Measurements from ENCODE around the gene GNAQ. TPM values are rescaled to one million over a fixed set of nuclear protein-coding genes. Genes with fewer than 3 reads are reported as not detected.
A peak's percentile ranks its signal among the peaks of the same experiment; 100 is the strongest.

The GNAQ gene
- polyA plus RNA-seq, 1 of the 3 experiments (the other 2 are of a cell fraction) = 20.9 TPM

DNA sequence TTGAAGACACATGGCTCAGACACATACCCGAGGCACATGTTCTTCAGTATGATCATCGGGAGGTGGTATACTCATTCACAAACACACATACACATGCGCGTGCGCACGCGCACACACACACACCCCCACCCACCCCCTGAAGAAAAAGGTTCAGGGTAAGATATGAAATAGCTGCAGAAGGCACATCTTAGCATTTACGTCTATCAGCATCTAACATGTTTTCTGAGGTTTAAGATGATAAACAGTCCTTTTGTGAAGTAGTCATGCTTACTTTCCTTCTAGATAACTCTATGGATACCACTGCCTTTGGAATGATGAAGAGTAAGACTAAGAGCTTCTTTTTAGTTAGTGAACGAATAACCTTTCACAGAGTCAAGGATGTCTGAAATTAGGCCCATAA, 278.4 kb downstream of the GNAQ start:
- WGBS (ENCODE audit: low lambda C conversion rate) = 87% methylated on average over 9 of the region's 9 CpGs
- ChIA-PET POLR2A (no interaction called here), CTCF (interaction anchor here (1.1 to 8.2 kb wide), 5 partner anchors 13 to 319 kb away, joined by 3 to 109 read pairs (median 5); no protein-coding TSS in a partner anchor)

DNA sequence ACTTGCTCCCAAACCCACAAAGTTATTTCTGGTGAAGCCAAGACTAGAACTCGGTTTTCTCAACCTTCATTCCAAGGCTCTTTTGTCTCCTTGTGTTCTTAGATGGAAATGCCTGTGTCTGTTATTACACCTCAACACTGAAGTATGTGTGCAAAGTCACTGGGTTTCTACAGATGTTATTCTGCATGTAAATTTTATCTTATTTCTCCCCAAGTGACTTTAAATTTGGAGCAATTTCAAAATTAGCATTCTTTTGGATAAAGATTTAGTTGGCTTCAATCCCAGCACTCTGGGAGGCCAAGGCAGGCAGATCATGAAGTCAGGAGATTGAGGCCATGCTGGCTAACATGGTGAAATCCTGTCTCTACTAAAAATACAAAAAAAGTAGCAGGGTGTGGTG, 279.1 kb downstream of the GNAQ start:
- H3K4me1 ChIP-seq (ENCODE audit: control insufficient read depth in 1 of 2, insufficient read depth in 2 of 2, low read depth in 1 of 2, low read length in 1 of 2) = peaks cover 46 to 51% of the 10 kb centered on the region in 2 experiments; a peak in 3 of 4 replicates
- 35% methylated on average over 1 of the region's 1 CpG for WGBS (ENCODE audit: low lambda C conversion rate)
- no peak for DNase-seq
- no peaks in the 10 kb centered on the region for H3K27me3 ChIP-seq (ENCODE audit: insufficient read depth)
- H3K79me2 ChIP-seq (ENCODE audit: insufficient read depth) = peaks cover 14% of the 10 kb centered on the region; the same call in 1 of the 2 replicates
- no peak overlapping the region for H3K4me2 ChIP-seq
- ChIA-PET CTCF (interaction anchor here (0.8 to 8.2 kb wide), 7 partner anchors 12 to 585 kb away, joined by 3 to 109 read pairs (median 9); no protein-coding TSS in a partner anchor), POLR2A (no interaction called here)
- no peaks in the 10 kb centered on the region for H3K9me2 ChIP-seq
- no peak overlapping the region for H3K9ac ChIP-seq
- no peaks in the 10 kb centered on the region for H4K20me1 ChIP-seq (ENCODE audit: insufficient read depth)
- no peaks in the 10 kb centered on the region for H3K9me3 ChIP-seq
- no peak overlapping the region for H3K4me3 ChIP-seq (ENCODE audit: low read depth in 2 of 2, low read length in 1 of 2)
- peaks cover 31% of the 10 kb centered on the region for H3F3A ChIP-seq (replicated peaks; ENCODE audit: insufficient read depth)
- no peak overlapping the region for H2AFZ ChIP-seq (ENCODE audit: low read depth)
- H3K36me3 ChIP-seq (replicated peaks in 1 of 2; ENCODE audit: control insufficient read depth in 1 of 2, insufficient read depth in 2 of 2, low read length in 1 of 2) = peaks cover 3% of the 10 kb centered on the region in 2 experiments
- peak overlapping the region; percentile 78 to 100 for H3K27ac ChIP-seq (ENCODE audit: low read depth in 2 of 2, low read length in 1 of 2)
- TF ChIP-seq YY1 (IDR thresholded peaks at IDR 0.05; ENCODE audit: low read depth) = peak; percentile 52; the same call in 1 of the 2 replicates
- TF ChIP-seq JUND (IDR thresholded peaks at IDR 0.05) = peak; percentile 76
- TF ChIP-seq RXRA (IDR thresholded peaks at IDR 0.05; ENCODE audit: borderline replicate concordance, low read depth) = peak; percentile 38; the same call in 1 of the 2 replicates
- TF ChIP-seq MEF2A (IDR thresholded peaks at IDR 0.05; ENCODE audit: borderline replicate concordance, low read depth) = peak; percentile 63; the same call in 1 of the 2 replicates
- TF ChIP-seq, protein P1, sequence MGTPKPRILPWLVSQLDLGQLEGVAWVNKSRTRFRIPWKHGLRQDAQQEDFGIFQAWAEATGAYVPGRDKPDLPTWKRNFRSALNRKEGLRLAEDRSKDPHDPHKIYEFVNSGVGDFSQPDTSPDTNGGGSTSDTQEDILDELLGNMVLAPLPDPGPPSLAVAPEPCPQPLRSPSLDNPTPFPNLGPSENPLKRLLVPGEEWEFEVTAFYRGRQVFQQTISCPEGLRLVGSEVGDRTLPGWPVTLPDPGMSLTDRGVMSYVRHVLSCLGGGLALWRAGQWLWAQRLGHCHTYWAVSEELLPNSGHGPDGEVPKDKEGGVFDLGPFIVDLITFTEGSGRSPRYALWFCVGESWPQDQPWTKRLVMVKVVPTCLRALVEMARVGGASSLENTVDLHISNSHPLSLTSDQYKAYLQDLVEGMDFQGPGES (IDR thresholded peaks at IDR 0.05; ENCODE audit: low read depth, low read length) = no peak
- peak; percentile 44; the same call in 1 of the 2 replicates for TF ChIP-seq FOSL2 (IDR thresholded peaks at IDR 0.05; ENCODE audit: borderline replicate concordance, low read depth)
- TF ChIP-seq, protein P2, sequence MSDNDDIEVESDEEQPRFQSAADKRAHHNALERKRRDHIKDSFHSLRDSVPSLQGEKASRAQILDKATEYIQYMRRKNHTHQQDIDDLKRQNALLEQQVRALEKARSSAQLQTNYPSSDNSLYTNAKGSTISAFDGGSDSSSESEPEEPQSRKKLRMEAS (IDR thresholded peaks at IDR 0.05; ENCODE audit: low read depth) = 0 out of 2 replicates have a peak, but pooled peaks have one; percentile 12
- peak; percentile 87 for TF ChIP-seq TCF12 (IDR thresholded peaks at IDR 0.05)
- peak in 1 of 2 experiments; percentile 89; a peak in 2 of 4 replicates for TF ChIP-seq EP300 (IDR thresholded peaks at IDR 0.05; ENCODE audit: borderline replicate concordance in 1 of 2, low read depth in 1 of 2, low read length in 1 of 2)
- TF ChIP-seq, protein P3, sequence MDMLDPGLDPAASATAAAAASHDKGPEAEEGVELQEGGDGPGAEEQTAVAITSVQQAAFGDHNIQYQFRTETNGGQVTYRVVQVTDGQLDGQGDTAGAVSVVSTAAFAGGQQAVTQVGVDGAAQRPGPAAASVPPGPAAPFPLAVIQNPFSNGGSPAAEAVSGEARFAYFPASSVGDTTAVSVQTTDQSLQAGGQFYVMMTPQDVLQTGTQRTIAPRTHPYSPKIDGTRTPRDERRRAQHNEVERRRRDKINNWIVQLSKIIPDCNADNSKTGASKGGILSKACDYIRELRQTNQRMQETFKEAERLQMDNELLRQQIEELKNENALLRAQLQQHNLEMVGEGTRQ (IDR thresholded peaks at IDR 0.05; ENCODE audit: borderline replicate concordance, low read depth, low read length) = no peak
- TF ChIP-seq, protein P4, sequence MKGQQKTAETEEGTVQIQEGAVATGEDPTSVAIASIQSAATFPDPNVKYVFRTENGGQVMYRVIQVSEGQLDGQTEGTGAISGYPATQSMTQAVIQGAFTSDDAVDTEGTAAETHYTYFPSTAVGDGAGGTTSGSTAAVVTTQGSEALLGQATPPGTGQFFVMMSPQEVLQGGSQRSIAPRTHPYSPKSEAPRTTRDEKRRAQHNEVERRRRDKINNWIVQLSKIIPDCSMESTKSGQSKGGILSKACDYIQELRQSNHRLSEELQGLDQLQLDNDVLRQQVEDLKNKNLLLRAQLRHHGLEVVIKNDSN (IDR thresholded peaks at IDR 0.05; ENCODE audit: borderline replicate concordance, low read depth) = no peak
- TF ChIP-seq RFX5 (IDR thresholded peaks at IDR 0.05; ENCODE audit: low read length) = no peak
- TF ChIP-seq NFIC (IDR thresholded peaks at IDR 0.05; ENCODE audit: borderline replicate concordance) = peak; percentile 89
- TF ChIP-seq, protein P5, sequence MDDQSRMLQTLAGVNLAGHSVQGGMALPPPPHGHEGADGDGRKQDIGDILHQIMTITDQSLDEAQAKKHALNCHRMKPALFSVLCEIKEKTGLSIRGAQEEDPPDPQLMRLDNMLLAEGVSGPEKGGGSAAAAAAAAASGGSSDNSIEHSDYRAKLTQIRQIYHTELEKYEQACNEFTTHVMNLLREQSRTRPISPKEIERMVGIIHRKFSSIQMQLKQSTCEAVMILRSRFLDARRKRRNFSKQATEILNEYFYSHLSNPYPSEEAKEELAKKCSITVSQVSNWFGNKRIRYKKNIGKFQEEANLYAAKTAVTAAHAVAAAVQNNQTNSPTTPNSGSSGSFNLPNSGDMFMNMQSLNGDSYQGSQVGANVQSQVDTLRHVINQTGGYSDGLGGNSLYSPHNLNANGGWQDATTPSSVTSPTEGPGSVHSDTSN (IDR thresholded peaks at IDR 0.05) = peak; percentile 57
- TF ChIP-seq RAD21 (IDR thresholded peaks at IDR 0.05; ENCODE audit: low read length) = no peak

More for the DNA sequence above, 278.4 kb downstream of the GNAQ start:
- Histone ChIP-seq H3K4me3 (ENCODE audit: low read depth in 2 of 2, low read length in 1 of 2) (no peak overlapping the region), H3K27me3 (ENCODE audit: insufficient read depth) (no peaks in the 10 kb centered on the region), H3K36me3 (replicated peaks in 1 of 2; ENCODE audit: control insufficient read depth in 1 of 2, insufficient read depth in 2 of 2, low read length in 1 of 2) (peaks cover 0 to 3% of the 10 kb centered on the region in 2 experiments), H3K9me3 (no peaks in the 10 kb centered on the region), H3K9me2 (no peaks in the 10 kb centered on the region), H2AFZ (ENCODE audit: low read depth) (no peak overlapping the region), H3K79me2 (ENCODE audit: insufficient read depth) (peaks cover 14% of the 10 kb centered on the region; the same call in 1 of the 2 replicates), H3K27ac (ENCODE audit: low read depth in 2 of 2, low read length in 1 of 2) (peak overlapping the region; percentile 78 to 82), H3K9ac (no peak overlapping the region), H3K4me1 (ENCODE audit: control insufficient read depth in 1 of 2, insufficient read depth in 2 of 2, low read depth in 1 of 2, low read length in 1 of 2) (peaks cover 42 to 50% of the 10 kb centered on the region in 2 experiments; a peak in 3 of 4 replicates), H3K4me2 (no peak overlapping the region), H3F3A (replicated peaks; ENCODE audit: insufficient read depth) (peaks cover 31% of the 10 kb centered on the region), H4K20me1 (ENCODE audit: insufficient read depth) (no peaks in the 10 kb centered on the region)
- TF ChIP-seq, protein P6, sequence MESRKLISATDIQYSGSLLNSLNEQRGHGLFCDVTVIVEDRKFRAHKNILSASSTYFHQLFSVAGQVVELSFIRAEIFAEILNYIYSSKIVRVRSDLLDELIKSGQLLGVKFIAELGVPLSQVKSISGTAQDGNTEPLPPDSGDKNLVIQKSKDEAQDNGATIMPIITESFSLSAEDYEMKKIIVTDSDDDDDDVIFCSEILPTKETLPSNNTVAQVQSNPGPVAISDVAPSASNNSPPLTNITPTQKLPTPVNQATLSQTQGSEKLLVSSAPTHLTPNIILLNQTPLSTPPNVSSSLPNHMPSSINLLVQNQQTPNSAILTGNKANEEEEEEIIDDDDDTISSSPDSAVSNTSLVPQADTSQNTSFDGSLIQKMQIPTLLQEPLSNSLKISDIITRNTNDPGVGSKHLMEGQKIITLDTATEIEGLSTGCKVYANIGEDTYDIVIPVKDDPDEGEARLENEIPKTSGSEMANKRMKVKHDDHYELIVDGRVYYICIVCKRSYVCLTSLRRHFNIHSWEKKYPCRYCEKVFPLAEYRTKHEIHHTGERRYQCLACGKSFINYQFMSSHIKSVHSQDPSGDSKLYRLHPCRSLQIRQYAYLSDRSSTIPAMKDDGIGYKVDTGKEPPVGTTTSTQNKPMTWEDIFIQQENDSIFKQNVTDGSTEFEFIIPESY (IDR thresholded peaks at IDR 0.05; ENCODE audit: borderline replicate concordance, low read depth) = no peak
- no peak for TF ChIP-seq RAD21 (IDR thresholded peaks at IDR 0.05; ENCODE audit: low read length)
- TF ChIP-seq TAF1 (IDR thresholded peaks at IDR 0.05; ENCODE audit: borderline replicate concordance, low read depth, low read length) = no peak
- no peak for TF ChIP-seq SMC3 (IDR thresholded peaks at IDR 0.05; ENCODE audit: low read depth, low read length)
- TF ChIP-seq, protein P3 (IDR thresholded peaks at IDR 0.05; ENCODE audit: borderline replicate concordance, low read depth, low read length) = no peak
- no peak for TF ChIP-seq NRF1 (IDR thresholded peaks at IDR 0.05; ENCODE audit: low read depth, low read length)
- TF ChIP-seq CHD2 (IDR thresholded peaks at IDR 0.05; ENCODE audit: low read length, partially characterized antibody) = no peak
- no peak for DNase-seq

Data from SK-N-SH (cell line).